H1 (cell line): ENCODE data around the gene TLR5. TPM values are rescaled to one million over a fixed set of nuclear protein-coding genes. Genes with fewer than 3 reads are reported as not detected.

ENCODE experiments used
- CTCF ChIA-PET: fragments of 300-600 bp; sonication (Branson Sonifier 250); formaldehyde crosslinking; loops from one replicate; lab custom pipeline; 2021; ENCODE audit not compliant: partially characterized antibody; lab: Charles Lee
- POLR2A ChIA-PET: fragments of 300-600 bp; sonication (Branson Sonifier 250); formaldehyde crosslinking; loops from one replicate; lab custom pipeline; 2021; ENCODE audit warnings: inconsistent platforms; ENCODE audit not compliant: partially characterized antibody; lab: Charles Lee
- DNase-seq, 2 experiments: peaks; one replicate each; pipeline versions ENCODE4 v3.0.0 to v3.0.0-alpha.2; 2010 to 2022; ENCODE audit warnings: low spot score in 2 of 2, low read depth in 1 of 2, mixed read lengths in 1 of 2
- FAIRE-seq: peaks from 2 replicates; lab custom pipeline; 2011; peaks lifted over from hg19 to GRCh38; lab: Jason Lieb, UNC
- H2AFZ ChIP-seq: 2 replicates; pipeline ENCODE4 v1.8.1; 2012; ENCODE audit warnings: low read length, inconsistent platforms
- H2AK5ac ChIP-seq: 2 replicates; pipeline ENCODE4 v1.6.1; 2013; ENCODE audit warnings: low read depth, low read length
- H2BK120ac ChIP-seq: replicated peaks from 2 replicates; pipeline ENCODE3; 2013; ENCODE audit warnings: low read depth, low read length, inconsistent platforms
- H2BK12ac ChIP-seq: 2 replicates; pipeline ENCODE4 v1.6.1; 2013; ENCODE audit warnings: low read depth, low read length
- H2BK15ac ChIP-seq: 2 replicates; pipeline ENCODE4 v1.6.1; 2013; ENCODE audit warnings: low read length
- H2BK20ac ChIP-seq: 2 replicates; pipeline ENCODE4 v1.6.1; 2013; ENCODE audit warnings: low read length
- H2BK5ac ChIP-seq: 2 replicates; pipeline ENCODE4 v1.6.1; 2013; ENCODE audit warnings: low read depth, low read length
- H3K14ac ChIP-seq: 2 replicates; pipeline ENCODE4 v1.6.1; 2013; ENCODE audit warnings: inconsistent platforms; ENCODE audit not compliant: insufficient read length
- H3K18ac ChIP-seq: 2 replicates; pipeline ENCODE4 v1.6.1; 2013; ENCODE audit warnings: low read length; ENCODE audit errors: extremely low read depth
- H3K23ac ChIP-seq: 2 replicates; pipeline ENCODE4 v1.6.1; 2013; ENCODE audit warnings: inconsistent platforms; ENCODE audit not compliant: insufficient read length
- H3K23me2 ChIP-seq: 2 replicates; pipeline ENCODE4 v1.6.1; 2013; ENCODE audit warnings: low read depth, low read length
- H3K27ac ChIP-seq: 2 replicates; pipeline ENCODE4 v1.6.1; 2011; ENCODE audit warnings: low read depth, low read length, inconsistent platforms
- H3K27me3 ChIP-seq, 4 experiments: replicated peaks in 1 of 4; 1 replicate in 1 of 4; 2 replicates in 3 of 4; pipeline versions ENCODE4 v1.6.1 to v1.8.1; 2011 to 2013; ENCODE audit warnings: low read length in 3 of 4, mild to moderate bottlenecking in 3 of 4, inconsistent platforms in 2 of 4, mixed read lengths in 2 of 4, moderate library complexity in 1 of 4; ENCODE audit not compliant: control insufficient read depth in 3 of 4, insufficient read depth in 3 of 4; ENCODE audit errors: extremely low read depth in 1 of 4
- H3K36me3 ChIP-seq, 4 experiments: 2 replicates each; pipeline versions ENCODE4 v1.6.1 to v1.8.1; 2011 to 2013; ENCODE audit warnings: mild to moderate bottlenecking in 4 of 4, low read length in 3 of 4, moderate library complexity in 2 of 4, control low read depth in 1 of 4, inconsistent platforms in 1 of 4; ENCODE audit not compliant: insufficient read depth in 4 of 4, control insufficient read depth in 2 of 4
- H3K4ac ChIP-seq: replicated peaks from 2 replicates; pipeline ENCODE3; 2013; ENCODE audit warnings: low read length, low read depth, mixed read lengths, inconsistent platforms; ENCODE audit not compliant: insufficient read length
- H3K4me1 ChIP-seq, 4 experiments: replicated peaks in 1 of 4; 1 replicate in 1 of 4; 2 replicates in 3 of 4; pipeline versions ENCODE4 v1.6.1 to v1.8.1; 2011 to 2013; ENCODE audit warnings: low read length in 3 of 4, inconsistent platforms in 2 of 4, mixed read lengths in 1 of 4; ENCODE audit not compliant: insufficient read depth in 4 of 4, control insufficient read depth in 3 of 4
- H3K4me2 ChIP-seq, 2 experiments: 2 replicates each; pipeline versions ENCODE4 v1.6.1 to v1.8.1; 2011 to 2013; ENCODE audit warnings: low read depth in 2 of 2, low read length in 2 of 2, control low read depth in 1 of 2, inconsistent platforms in 1 of 2, mild to moderate bottlenecking in 1 of 2; ENCODE audit not compliant: insufficient read depth in 1 of 2
- H3K4me3 ChIP-seq, 4 experiments: fragments of 200-600, 300-600 bp in 1 of 4; sonication (generic), shearing (Covaris generic), sonication (Bioruptor Twin) in 1 of 4; 2 replicates each; pipeline versions ENCODE4 v1.5.1 to v1.8.1; 2011 to 2016; ENCODE audit warnings: low read length in 4 of 4, low read depth in 3 of 4, control low read depth in 2 of 4, inconsistent platforms in 2 of 4, mild to moderate bottlenecking in 2 of 4, mixed read lengths in 1 of 4, moderate library complexity in 1 of 4; ENCODE audit not compliant: insufficient read depth in 2 of 4; ENCODE audit errors: extremely low read depth in 1 of 4
- H3K56ac ChIP-seq: replicated peaks from 2 replicates; pipeline ENCODE3; 2013; ENCODE audit warnings: low read depth, mild to moderate bottlenecking, mixed read lengths, low read length, inconsistent platforms; ENCODE audit not compliant: insufficient read length
- H3K79me1 ChIP-seq: 2 replicates; pipeline ENCODE4 v1.6.1; 2013; ENCODE audit warnings: low read depth, low read length, control low read depth
- H3K79me2 ChIP-seq, 2 experiments: 2 replicates each; pipeline versions ENCODE4 v1.6.1 to v1.8.1; 2012 to 2013; ENCODE audit warnings: low read length in 2 of 2, mild to moderate bottlenecking in 2 of 2, inconsistent platforms in 1 of 2; ENCODE audit not compliant: insufficient read depth in 2 of 2, control insufficient read depth in 1 of 2
- H3K9ac ChIP-seq, 4 experiments: replicated peaks in 1 of 4; 1 replicate in 1 of 4; 2 replicates in 3 of 4; pipeline versions ENCODE4 v1.6.1 to v1.8.1; 2011 to 2013; ENCODE audit warnings: low read depth in 3 of 4, low read length in 3 of 4, control low read depth in 2 of 4, mild to moderate bottlenecking in 2 of 4, moderate library complexity in 2 of 4, inconsistent platforms in 1 of 4; ENCODE audit errors: extremely low read depth in 1 of 4
- H3K9me3 ChIP-seq, 2 experiments: 2 replicates each; pipeline versions ENCODE4 v1.6.1 to v1.8.1; 2012 to 2013; ENCODE audit warnings: mild to moderate bottlenecking in 2 of 2, moderate library complexity in 2 of 2, control low read depth in 1 of 2, inconsistent platforms in 1 of 2, low read depth in 1 of 2, low read length in 1 of 2, mixed read lengths in 1 of 2; ENCODE audit not compliant: insufficient read depth in 2 of 2
- H4K20me1 ChIP-seq, 2 experiments: replicated peaks in 1 of 2; 2 replicates each; pipeline versions ENCODE3 to v1.8.1; 2011 to 2013; ENCODE audit warnings: inconsistent platforms in 2 of 2, low read length in 2 of 2, mild to moderate bottlenecking in 1 of 2; ENCODE audit not compliant: insufficient read depth in 2 of 2, control insufficient read depth in 1 of 2
- H4K5ac ChIP-seq: 2 replicates; pipeline ENCODE4 v1.6.1; 2013; ENCODE audit warnings: low read length, low read depth, mixed read lengths, inconsistent platforms; ENCODE audit not compliant: insufficient read length
- H4K8ac ChIP-seq: 2 replicates; pipeline ENCODE4 v1.8.0; 2013; ENCODE audit warnings: mild to moderate bottlenecking, moderate library complexity, low read length, inconsistent platforms; ENCODE audit not compliant: insufficient read depth; ENCODE audit errors: extremely low read depth
- H4K91ac ChIP-seq: replicated peaks from 2 replicates; pipeline ENCODE3; 2013; ENCODE audit warnings: low read length, mixed read lengths, inconsistent platforms; ENCODE audit not compliant: insufficient read length
- WGBS, 2 experiments: shearing (Covaris generic) in 1 of 2; methylation state at CpG; one replicate each; pipeline versions ENCODE4 v1.1.6 to v1.1.7; 2013 to 2015; ENCODE audit warnings: low lambda C conversion rate in 2 of 2, mixed read lengths in 2 of 2, inconsistent platforms in 1 of 2, low coverage in 1 of 2, missing lambda C conversion rate in 1 of 2; ENCODE audit not compliant: insufficient replicate concordance in 2 of 2, insufficient coverage in 1 of 2, insufficient read length in 1 of 2; ENCODE audit errors: extremely low coverage in 1 of 2, missing lambda C conversion rate in 1 of 2; 5-methylcytosine and 5-hydroxymethylcytosine counted together
- polyA plus RNA-seq, 7 experiments: library from polyadenylated mRNA; depleted of rRNA in 3 of 7; stranded (reverse) in 5 of 7; unstranded in 2 of 7; fragments of >200 nt in 5 of 7; fragments of 200-250 nt in 2 of 7; gene quantifications; 1 replicate in 5 of 7; 2 replicates in 1 of 7; 4 replicates in 1 of 7; pipeline versions ENCODE4 v1.2.1 to v1.2.3, GENCODE V29; 2011 to 2013; ENCODE audit warnings: missing spikeins in 2 of 7, mixed read lengths in 2 of 7
- total RNA-seq: library from RNA; stranded (reverse); fragmentation: NEBNext Ultra II Directional; extraction: Animal tissue kit (Norgen Biotek cat#: 25700); gene quantifications from 2 replicates; pipeline ENCODE4 v1.2.1, GENCODE V29; 2021

TLR5 gene
- total and polyA plus RNA-seq, 2 of the 8 experiments (the other 6 are each of a cell fraction or from before 2014, with no cell fraction given) = 0.35 to 0.74 TPM

DNA sequence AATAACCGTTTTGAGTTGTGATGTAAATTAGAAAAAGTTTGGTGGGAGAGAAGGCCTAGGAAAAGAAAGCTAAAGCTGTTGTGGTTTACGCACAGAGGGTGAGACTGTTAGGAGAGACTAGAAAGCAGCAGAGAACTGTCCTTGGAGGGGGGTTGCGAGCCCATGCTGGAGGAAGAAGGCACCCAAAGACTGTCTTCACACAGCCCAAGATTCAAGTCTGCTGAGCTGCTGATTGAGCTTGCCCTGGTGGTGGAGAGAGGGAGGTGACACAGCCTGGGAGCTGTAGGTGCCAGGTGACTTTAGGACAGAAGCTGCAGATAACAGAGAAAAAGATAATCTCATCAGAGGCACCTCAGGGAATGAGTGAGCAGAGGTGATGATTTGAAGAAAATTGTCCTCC, 18.3 kb upstream of the TLR5 start:
- POLR2A ChIA-PET = no interaction called here

More for the DNA sequence above, 18.3 kb upstream of the TLR5 start:
- no peak overlapping the region for H2BK5ac ChIP-seq
- H3K56ac ChIP-seq = no peak overlapping the region
- 0 out of 7 replicates have a peak, but pooled peaks cover 0 to 2% (median 0%) of the 10 kb centered on the region in 4 experiments for H3K4me1 ChIP-seq
- H4K20me1 ChIP-seq = no peaks in the 10 kb centered on the region
- H3K14ac ChIP-seq = no peak overlapping the region
- no peak overlapping the region for H3K4me3 ChIP-seq
- 79% methylated on average over 3 of the region's 3 CpGs; no CpG with 5 or more reads in 1 of the 2 experiments for WGBS, 2 experiments
- no peak overlapping the region for H3K9ac ChIP-seq
- FAIRE-seq = peak; percentile 52
- H2AFZ ChIP-seq = peak overlapping the region; percentile 4; the same call in 1 of the 2 replicates
- H3K79me2 ChIP-seq = no peaks in the 10 kb centered on the region
- no peak overlapping the region for H2AK5ac ChIP-seq
- H4K5ac ChIP-seq = no peak overlapping the region
- no peak overlapping the region for H3K27ac ChIP-seq
- DNase-seq = no peak
- no peak overlapping the region for H2BK120ac ChIP-seq
- no peaks in the 10 kb centered on the region for H3K9me3 ChIP-seq
- CTCF ChIA-PET = interaction anchor here (0.7 to 5.9 kb wide), 17 partner anchors 10 to 522 kb away, joined by 3 to 24 read pairs (median 4); partner anchors contain the start of gene TLR5
- no peak overlapping the region for H3K23ac ChIP-seq
- no peak overlapping the region for H3K4ac ChIP-seq
- no peaks in the 10 kb centered on the region for H3K23me2 ChIP-seq
- H2BK20ac ChIP-seq = no peak overlapping the region
- no peak overlapping the region for H2BK12ac ChIP-seq
- no peak overlapping the region for H2BK15ac ChIP-seq
- H4K8ac ChIP-seq = no peak overlapping the region
- no peaks in the 10 kb centered on the region for H3K36me3 ChIP-seq
- H3K27me3 ChIP-seq = no peaks in the 10 kb centered on the region
- no peak overlapping the region for H4K91ac ChIP-seq
- H3K4me2 ChIP-seq = no peak overlapping the region
- H3K18ac ChIP-seq = no peak overlapping the region
- H3K79me1 ChIP-seq = no peaks in the 10 kb centered on the region
